NK-92 treated with Interleukin-12 subunit alpha and Interleukin-12 subunit beta, amount 100 ng/mL, for 24 hours (cell line): Measurements from ENCODE around the gene MAP7D2.
"Not testable (repeated sequence)": the region's sequence is repeated elsewhere in the genome, so short reads cannot be mapped to it uniquely, and the experiment has no call there.

Experiments used
- DNase-seq: peaks from one replicate; lab custom pipeline; 2025; lab: John Stamatoyannopoulos, UW

The MAP7D2 gene

DNA sequence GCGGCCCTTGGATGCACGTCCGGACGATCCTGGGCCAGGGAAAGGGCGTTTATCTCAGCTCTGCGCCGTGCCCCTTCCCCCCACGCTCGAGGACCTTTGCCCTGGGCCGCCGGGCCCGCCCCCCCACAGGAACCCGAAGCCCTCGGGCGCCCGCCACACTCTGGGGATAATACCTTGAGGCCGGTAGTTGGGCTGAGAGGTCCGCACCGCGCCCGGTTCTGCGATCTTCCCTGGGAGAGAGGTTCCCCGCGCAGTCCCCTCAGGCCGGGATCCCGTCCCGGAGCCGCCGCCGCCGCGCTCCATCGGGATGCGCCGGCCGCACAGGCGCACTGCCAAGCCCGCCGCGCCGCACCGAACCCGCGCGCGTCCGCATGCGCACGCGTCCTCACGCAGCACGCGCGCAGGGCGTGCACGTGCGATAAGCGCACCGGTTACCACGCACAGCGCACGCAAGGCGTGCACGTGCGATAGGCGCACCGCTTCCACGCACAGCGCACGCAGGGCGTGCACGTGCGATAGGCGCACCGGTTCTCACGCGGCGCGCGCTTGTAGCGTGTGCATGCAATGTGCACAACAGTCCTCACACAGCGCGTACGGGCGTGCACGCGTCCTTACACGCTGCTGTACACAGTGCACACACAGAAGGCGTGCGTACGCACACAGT, at the start of gene MAP7D2:
Gene MAP7D2 (minus strand): TSS at position 331 of the 664 bp plus-strand sequence. CDS start 28 bp downstream, at position 303.
- no peak for DNase-seq

- not testable (repeated sequence) for DNase-seq
These were observed 45.8 kb upstream of the MAP7D2 start for GRCh38 chrX:20162516-20162915.

- DNase-seq, result no peak
These were observed 43.2 kb upstream of the MAP7D2 start for GRCh38 chrX:20159797-20160385.

DNA sequence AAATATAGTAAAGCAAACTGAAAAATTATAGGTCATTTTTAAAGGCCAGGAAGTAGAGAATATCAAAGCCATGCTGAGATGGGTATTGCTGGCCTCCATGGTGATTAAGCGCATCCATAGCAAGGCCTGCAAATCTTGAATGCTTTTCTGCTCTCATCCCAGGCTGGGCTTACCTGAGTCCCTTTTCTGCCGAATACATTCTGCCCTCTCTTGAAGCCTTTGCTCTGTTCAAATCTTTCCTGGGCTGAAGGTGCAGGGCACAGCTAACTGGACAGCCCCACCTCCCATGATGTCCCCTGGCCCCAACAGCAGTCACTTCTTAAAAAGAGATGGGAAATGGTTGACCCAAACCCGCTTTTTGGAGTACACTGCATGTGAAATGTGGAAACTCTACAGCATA, 35.0 kb upstream of the MAP7D2 start:
- DNase-seq, result no peak

- no peak for DNase-seq
These were observed 32.6 kb upstream of the MAP7D2 start for GRCh38 chrX:20149326-20149725.

GRCh38 chrX:20147561-20147960, 30.9 kb upstream of the MAP7D2 start:
- DNase-seq, result no peak

DNA sequence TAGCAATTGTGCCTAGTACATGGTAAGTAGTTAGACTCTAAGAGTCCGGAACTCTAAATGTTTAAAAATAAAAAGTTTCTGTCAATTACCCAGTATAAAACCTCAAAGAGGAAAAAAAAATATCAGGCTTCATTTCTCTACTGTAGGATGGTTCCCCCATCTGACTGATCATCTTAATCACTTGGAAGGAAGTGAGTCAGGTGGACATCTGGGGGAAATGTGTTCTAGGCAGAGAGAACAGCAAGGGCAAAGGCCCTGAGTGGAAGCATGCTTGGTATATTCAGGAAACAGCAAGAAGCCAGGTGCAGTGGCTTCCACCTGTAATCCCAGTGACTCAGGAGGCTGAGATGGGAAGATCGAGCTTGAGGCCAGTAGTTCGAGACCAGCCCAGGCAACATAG, 27.8 kb upstream of the MAP7D2 start:
- no peak for DNase-seq

DNA sequence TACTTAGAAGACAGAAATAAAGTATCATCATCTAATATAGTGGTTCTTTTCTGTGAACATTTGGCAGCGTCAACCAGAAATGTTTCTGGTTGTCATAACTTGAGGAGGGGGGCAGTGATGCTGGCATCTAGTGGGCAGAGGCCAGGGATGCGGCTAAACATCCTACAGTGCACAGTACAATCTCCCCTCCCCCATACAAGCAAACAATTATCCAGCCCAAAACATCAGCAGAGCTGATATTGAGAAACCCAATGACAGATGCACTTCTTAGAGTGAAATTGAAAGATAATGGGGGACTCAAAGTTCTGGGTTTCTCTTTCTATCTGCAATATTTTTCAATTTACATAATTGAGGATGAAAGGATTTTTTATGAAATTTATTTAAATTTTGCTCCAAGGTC, 26.9 kb upstream of the MAP7D2 start:
- no peak for DNase-seq

DNA sequence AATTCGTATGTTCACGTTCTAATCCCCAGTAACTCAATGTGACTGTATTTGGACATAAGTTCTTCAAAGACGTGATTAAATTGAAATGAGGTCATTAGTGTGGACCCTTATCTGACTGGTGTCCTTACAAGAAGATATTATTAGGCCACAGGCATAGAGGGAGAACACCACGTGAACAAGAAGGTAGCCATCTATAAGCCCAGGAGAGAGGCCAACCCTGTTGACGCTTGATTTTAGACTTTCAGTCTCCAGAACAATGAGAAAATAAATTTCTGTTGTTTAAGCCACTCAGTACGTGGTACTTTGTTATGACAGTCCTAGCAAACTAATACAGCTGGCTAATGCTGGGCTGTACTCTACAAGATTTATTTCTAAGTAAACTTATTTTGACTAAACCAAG, 26.4 kb upstream of the MAP7D2 start:
- no peak for DNase-seq

DNA sequence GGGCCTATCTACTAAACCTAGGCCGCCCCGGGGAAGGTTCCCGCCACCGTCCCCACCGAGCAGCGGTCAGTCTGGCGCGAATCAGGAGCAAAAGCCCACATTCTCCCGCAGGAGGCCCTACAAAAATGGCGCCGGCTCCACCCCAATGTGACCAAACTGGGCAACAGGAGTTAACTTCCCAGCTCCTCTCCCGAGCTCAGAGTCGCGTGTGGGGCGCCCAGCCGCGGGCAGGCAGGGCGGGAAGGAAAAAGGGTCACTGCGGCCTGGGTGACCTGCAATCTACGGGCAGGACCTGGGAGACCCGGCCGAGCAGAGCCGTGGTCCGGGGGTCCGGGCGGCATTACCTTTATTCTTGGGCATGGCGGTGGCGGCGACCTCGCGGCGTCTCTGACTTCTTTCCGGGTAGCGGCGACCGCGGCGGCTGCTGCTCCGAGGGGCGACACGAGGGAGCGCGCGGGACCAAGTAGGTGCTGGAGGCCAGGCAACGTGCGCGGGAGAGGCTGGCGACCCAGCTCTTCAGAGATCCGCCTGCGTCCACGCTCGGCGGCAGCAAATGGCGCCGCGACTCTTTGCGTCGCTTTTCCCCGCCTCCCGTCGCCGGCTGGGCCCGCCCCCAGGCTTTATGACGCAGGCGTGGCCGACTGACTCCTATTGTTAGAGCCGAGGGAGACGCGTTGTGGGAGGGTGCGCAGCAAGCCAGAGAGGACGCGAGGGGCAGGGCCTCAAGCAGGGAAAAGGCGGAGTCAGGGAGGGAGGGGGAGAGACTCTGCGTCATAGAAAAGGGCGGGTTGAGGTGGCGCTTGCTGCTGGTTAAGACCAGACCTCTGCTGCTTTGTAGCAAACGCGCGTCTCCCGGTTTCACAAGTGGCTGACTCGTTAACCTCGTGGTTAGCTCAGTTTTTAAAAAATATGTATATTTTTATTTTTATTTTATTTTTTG, 24.8 kb upstream of the MAP7D2 start, which contains the start of gene EIF1AX:
Gene EIF1AX (minus strand): TSS at position 558 of the 940 bp plus-strand sequence. CDS start 198 bp downstream, at position 360.
- peak; percentile 91 for DNase-seq

GRCh38 chrX:20140420-20140819, 23.7 kb upstream of the MAP7D2 start:
- DNase-seq, result no peak

DNA sequence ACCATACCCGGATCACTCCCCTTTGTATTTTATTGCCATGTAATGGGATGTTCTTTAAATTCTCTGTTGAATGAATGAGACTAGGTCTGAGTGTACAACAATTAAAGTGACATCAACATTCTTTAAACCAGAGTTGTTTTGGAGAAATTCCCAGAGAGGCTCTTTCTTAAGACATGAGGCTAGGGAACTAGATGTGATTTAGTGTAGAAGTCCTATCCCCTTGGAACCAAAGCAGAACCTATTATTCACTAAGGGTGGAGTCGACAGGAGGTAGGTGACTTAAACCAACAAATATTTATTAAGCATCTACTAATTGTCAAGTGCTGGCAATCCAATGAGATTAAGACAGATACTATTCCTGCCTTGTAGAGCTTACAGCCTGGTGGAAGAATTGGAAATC, 23.3 kb upstream of the MAP7D2 start:
- DNase-seq, result no peak

DNA sequence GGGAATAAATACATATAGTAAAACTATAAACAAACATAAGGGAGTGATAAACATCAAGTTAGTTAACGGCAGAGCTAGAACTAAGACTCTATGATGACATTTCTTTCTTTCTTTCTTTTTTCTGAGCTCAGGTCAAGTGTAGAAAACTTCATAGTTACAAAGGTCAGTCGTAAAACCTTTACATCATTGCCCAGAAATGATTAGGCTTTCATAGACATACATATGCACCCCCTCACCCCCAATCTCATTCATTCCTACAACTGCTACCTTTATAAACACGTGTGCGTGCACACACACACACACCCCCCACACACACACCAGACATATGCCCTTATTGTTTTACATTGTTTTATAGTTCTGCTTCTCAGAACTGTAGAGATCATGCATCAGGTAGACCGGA, 19.2 kb upstream of the MAP7D2 start:
- DNase-seq, result no peak

GRCh38 chrX:20132666-20133065, 16.0 kb upstream of the MAP7D2 start:
- no peak for DNase-seq

- no peak for DNase-seq
These were observed 13.7 kb upstream of the MAP7D2 start for GRCh38 chrX:20130357-20130756.

DNA sequence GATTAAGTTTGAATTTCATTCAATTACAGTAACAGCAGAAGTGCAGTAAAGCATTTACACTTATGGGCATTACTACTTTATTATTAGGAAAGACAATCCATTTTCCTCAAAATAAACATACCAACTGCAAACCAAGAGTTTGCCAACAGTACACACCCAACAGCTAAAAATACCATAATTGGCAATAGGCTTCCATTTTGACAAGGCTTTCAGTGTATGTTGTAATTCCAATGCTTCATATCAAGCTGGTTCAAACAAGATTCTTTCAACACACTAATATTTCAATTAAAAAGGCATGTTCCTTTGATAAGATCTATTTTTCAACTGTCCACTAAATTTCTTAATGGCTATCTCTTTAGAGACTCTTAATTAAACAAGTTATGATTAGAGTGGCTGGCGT, 12.8 kb upstream of the MAP7D2 start:
- no peak for DNase-seq

- no peak for DNase-seq
These were observed 12.0 kb upstream of the MAP7D2 start for GRCh38 chrX:20128670-20129069.

GRCh38 chrX:20127440-20127839, 10.7 kb upstream of the MAP7D2 start:
- DNase-seq, result not testable (repeated sequence)

GRCh38 chrX:20126833-20127232, 10.1 kb upstream of the MAP7D2 start:
- not testable (repeated sequence) for DNase-seq

- DNase-seq, result no peak
These were observed 8.3 kb upstream of the MAP7D2 start for GRCh38 chrX:20124964-20125363.

GRCh38 chrX:20118065-20118824, 1.5 kb upstream of the MAP7D2 start:
- no peak for DNase-seq

GRCh38 chrX:20116087-20116576, 575 bp downstream of the MAP7D2 start:
- no peak for DNase-seq
